ENCODE measurements around the gene ADAP2. TPM values are rescaled to one million over a fixed set of nuclear protein-coding genes. Genes with fewer than 3 reads are reported as not detected.

ADAP2 gene
- 0.24 and 0.32 TPM in 2 replicates for total RNA-seq

GRCh38 chr17:30921544-30922196 is at the start of gene ADAP2:
TSS of gene ADAP2 (plus strand) at chr17:30921945. CDS start at chr17:30922015, 70 bp downstream.

GRCh38 chr17:30906101-30906911 is 15.4 kb upstream of the ADAP2 start, which contains the start of gene TEFM:
TSS of gene TEFM (minus strand) at chr17:30906238. CDS start at chr17:30906198, 40 bp downstream.

DNA sequence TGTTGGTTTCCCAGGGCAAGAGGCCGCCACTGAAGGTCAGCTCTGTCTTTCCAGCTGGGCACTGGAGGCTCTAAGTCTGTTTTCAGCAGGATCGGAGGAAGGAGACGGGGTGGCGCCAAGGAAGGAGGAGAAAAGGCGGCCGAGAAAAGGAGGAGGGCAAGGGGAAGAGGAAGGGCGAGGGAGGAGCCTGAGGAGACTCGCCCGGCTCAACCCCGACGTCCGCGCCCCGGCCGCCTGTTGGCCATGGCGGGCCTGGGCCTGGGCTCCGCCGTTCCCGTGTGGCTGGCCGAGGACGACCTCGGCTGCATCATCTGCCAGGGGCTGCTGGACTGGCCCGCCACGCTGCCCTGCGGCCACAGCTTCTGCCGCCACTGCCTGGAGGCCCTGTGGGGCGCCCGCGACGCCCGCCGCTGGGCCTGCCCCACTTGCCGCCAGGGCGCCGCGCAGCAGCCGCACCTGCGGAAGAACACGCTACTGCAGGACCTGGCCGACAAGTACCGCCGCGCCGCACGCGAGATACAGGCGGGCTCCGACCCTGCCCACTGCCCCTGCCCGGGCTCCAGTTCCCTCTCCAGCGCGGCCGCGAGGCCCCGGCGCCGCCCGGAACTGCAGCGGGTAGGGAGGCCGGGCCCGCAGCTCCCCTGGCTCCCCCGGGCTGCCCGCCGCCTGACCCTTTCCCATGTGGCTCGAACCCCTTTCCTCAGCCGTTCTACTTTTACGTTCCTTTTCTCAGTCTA is 49.3 kb downstream of the ADAP2 start, which contains the start of gene RNF135:
TSS of gene RNF135 (plus strand) at position 209 of the 737 bp plus-strand sequence. CDS start at position 244, 35 bp downstream.

Small RNAs within 50 kb of the gene (small RNA-seq; reads per million reads assigned to genes)
- not detected for gene AC138207.3
- gene RN7SL138P = not detected

Other genes starting within 250 kb of the ADAP2 start
- 20.2 and 22.1 TPM in 2 replicates for gene CRLF3, start 97.3 kb upstream of the ADAP2 start, total RNA-seq
- 0.61 and 1.1 TPM in 2 replicates for gene ATAD5, start 90.0 kb upstream of the ADAP2 start, total RNA-seq
- 11.4 and 15.4 TPM in 2 replicates for gene TEFM, start 15.7 kb upstream of the ADAP2 start, total RNA-seq
- gene RNF135, start 49.1 kb downstream of the ADAP2 start, total RNA-seq = 10.0 and 11.0 TPM in 2 replicates
- gene NF1, start 173.0 kb downstream of the ADAP2 start, total RNA-seq = 57.0 and 78.4 TPM in 2 replicates